HFFc6 (cell line): Measurements from ENCODE around the gene ENDOV. TPM values are rescaled to one million over a fixed set of nuclear protein-coding genes. Genes with fewer than 3 reads are reported as not detected.

Experiments used
- DNase-seq: peaks from one replicate; pipeline ENCODE4 v3.0.0-alpha.2; 2018
- H3K27ac Mint-ChIP-seq: 2 replicates; pipeline ENCODE4 v1.8.0; 2020; ENCODE audit warnings: mild to moderate bottlenecking, mixed read lengths
- H3K27me3 Mint-ChIP-seq: 2 replicates; pipeline ENCODE4 v1.8.0; 2021; ENCODE audit warnings: mild to moderate bottlenecking, moderate library complexity, mixed read lengths; ENCODE audit not compliant: insufficient read depth
- H3K36me3 Mint-ChIP-seq: 2 replicates; pipeline ENCODE4 v1.8.0; 2021; ENCODE audit warnings: low read depth, mixed read lengths
- H3K4me1 Mint-ChIP-seq: 2 replicates; pipeline ENCODE4 v1.8.0; 2020; ENCODE audit warnings: low read depth, mixed read lengths
- H3K4me3 Mint-ChIP-seq: 2 replicates; pipeline ENCODE4 v1.8.0; 2020; ENCODE audit warnings: mild to moderate bottlenecking, moderate library complexity, mixed read lengths
- H3K9me3 Mint-ChIP-seq: 2 replicates; pipeline ENCODE4 v1.8.0; 2020; ENCODE audit warnings: mild to moderate bottlenecking, mixed read lengths
- total RNA-seq, 6 experiments: library from RNA; stranded (reverse); fragmentation: NEBNext Ultra II Directional; extraction: Animal tissue kit (Norgen Biotek cat#: 25700); gene quantifications; 2 replicates in 1 of 6; 3 replicates in 5 of 6; pipeline ENCODE4 v1.2.3, GENCODE V29; 2021
- TF ChIP-seq, protein P1 (sequence below): fragments of 200-600 bp; sonication (generic); IDR thresholded peaks from 2 replicates; pipeline ENCODE4 v1.5.0; 2021; ENCODE audit warnings: antibody characterized with exemption, mild to moderate bottlenecking

Gene ENDOV
- total RNA-seq, 6 experiments from 2014 or later, result 11.7 to 17.3 (median 13.7) TPM

GRCh38 chr17:80458016-80458415 lies 43.0 kb downstream of the ENDOV start:
- peaks cover 28% of the 10 kb centered on the region for H3K27me3 Mint-ChIP-seq
- H3K4me3 Mint-ChIP-seq, result no peak overlapping the region
- TF ChIP-seq, protein P1, sequence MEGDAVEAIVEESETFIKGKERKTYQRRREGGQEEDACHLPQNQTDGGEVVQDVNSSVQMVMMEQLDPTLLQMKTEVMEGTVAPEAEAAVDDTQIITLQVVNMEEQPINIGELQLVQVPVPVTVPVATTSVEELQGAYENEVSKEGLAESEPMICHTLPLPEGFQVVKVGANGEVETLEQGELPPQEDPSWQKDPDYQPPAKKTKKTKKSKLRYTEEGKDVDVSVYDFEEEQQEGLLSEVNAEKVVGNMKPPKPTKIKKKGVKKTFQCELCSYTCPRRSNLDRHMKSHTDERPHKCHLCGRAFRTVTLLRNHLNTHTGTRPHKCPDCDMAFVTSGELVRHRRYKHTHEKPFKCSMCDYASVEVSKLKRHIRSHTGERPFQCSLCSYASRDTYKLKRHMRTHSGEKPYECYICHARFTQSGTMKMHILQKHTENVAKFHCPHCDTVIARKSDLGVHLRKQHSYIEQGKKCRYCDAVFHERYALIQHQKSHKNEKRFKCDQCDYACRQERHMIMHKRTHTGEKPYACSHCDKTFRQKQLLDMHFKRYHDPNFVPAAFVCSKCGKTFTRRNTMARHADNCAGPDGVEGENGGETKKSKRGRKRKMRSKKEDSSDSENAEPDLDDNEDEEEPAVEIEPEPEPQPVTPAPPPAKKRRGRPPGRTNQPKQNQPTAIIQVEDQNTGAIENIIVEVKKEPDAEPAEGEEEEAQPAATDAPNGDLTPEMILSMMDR, result no peak
- no peaks in the 10 kb centered on the region; the same call in 1 of the 2 replicates for H3K36me3 Mint-ChIP-seq
- H3K4me1 Mint-ChIP-seq, result peaks cover 31% of the 10 kb centered on the region
- no peak for DNase-seq
- no peaks in the 10 kb centered on the region for H3K9me3 Mint-ChIP-seq
- H3K27ac Mint-ChIP-seq, result no peak overlapping the region

DNA sequence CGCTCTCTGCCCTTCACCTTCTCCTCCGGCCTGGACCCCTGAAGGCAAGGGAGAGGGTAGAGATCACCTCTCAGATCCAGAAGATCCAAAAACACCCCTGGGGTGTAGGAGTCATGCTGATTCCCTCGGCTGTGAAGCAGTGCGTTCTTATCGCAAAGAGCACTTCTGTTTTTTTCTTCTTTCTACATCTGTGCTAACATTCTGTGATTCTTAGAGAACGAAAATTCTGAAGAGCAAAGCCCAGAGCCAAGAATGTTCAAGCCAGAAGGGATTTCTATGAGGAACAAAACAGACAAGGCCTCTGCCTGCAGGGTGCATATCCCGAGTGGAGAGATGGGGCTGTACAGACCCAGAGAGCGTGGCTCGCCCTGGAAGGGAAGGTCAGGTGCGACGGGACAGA lies 44.3 kb downstream of the ENDOV start:
- no peak for DNase-seq
- no peaks in the 10 kb centered on the region for H3K9me3 Mint-ChIP-seq
- H3K4me3 Mint-ChIP-seq, result no peak overlapping the region
- H3K4me1 Mint-ChIP-seq, result peaks cover 19% of the 10 kb centered on the region
- peaks cover 28% of the 10 kb centered on the region for H3K27me3 Mint-ChIP-seq
- H3K27ac Mint-ChIP-seq, result no peak overlapping the region
- TF ChIP-seq, protein P1, result no peak
- H3K36me3 Mint-ChIP-seq, result no peaks in the 10 kb centered on the region

- Mint-ChIP-seq H3K27me3 (peaks cover 38% of the 10 kb centered on the region), H3K9me3 (no peaks in the 10 kb centered on the region), H3K27ac (no peak overlapping the region), H3K36me3 (no peaks in the 10 kb centered on the region), H3K4me1 (peaks cover 13% of the 10 kb centered on the region), H3K4me3 (no peak overlapping the region)
- TF ChIP-seq, protein P1, result no peak
- no peak for DNase-seq
These were observed 45.5 kb downstream of the ENDOV start for GRCh38 chr17:80460429-80460834.

DNA sequence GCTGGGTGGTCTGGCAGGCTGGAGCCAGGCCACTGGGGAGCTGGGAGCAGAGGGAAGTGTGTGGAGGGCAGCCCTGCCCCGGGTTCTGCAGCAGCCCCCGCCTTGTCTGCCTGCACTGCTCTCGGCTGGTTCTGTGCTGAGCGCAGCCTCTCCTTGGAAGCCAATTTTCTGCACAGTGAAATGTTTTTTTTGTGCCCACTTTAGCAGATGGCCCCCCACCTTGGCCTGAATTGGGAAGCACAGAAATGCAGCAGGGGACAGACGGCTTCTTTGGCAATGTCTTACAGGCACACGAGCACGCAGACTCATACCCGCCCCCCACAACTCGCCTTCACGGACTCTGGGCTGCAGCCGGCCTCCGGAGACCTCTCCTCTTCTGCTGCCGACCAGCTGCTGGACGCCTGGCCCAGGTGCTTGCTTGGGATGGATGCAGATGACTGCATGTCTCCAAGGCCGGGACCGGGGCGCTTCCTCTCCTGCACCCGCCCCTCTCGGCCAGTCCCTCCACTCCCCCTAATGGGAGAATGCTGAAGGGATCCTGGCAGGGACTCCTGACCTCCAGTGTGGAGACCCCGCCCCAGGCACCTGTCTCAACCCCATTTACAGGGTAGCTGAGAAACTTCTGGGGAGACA lies 46.7 kb downstream of the ENDOV start:
- H3K27ac Mint-ChIP-seq, result no peak overlapping the region
- no peak for DNase-seq
- H3K4me3 Mint-ChIP-seq, result no peak overlapping the region
- H3K4me1 Mint-ChIP-seq, result peaks cover 7% of the 10 kb centered on the region; the same call in 1 of the 2 replicates
- H3K27me3 Mint-ChIP-seq, result peaks cover 48% of the 10 kb centered on the region
- H3K9me3 Mint-ChIP-seq, result no peaks in the 10 kb centered on the region
- no peaks in the 10 kb centered on the region for H3K36me3 Mint-ChIP-seq
- TF ChIP-seq, protein P1, result no peak

DNA sequence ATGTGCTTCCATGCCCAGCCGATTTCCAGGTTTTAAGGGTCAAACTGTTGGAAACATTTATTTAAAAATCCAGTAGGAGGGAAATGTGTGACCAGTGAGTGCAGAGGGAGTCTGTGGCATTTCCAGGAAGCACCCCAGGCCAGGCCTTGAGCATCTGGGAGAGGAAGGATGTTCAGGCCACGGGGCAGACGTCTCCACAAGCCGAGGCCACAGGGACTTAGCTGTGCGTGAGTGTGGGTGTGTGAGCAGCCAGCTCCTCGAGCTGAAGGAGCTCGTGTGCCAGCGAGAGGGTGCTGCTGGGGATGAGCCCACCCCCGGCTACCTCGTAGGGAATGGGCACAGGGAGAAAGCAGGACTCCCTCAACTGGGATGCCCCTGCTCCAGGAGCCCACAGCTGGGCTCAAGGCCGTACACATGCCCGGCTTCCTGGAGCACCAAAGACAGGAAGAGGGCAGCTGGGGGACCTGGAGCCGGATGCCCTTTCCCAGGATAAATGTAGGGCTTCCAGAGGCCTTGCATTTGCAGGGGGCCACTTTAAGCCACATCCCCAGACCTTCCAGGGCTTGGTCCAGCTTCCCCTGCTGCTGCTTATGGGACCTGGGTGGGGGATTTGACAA lies 48.9 kb downstream of the ENDOV start:
- peaks cover 7% of the 10 kb centered on the region; the same call in 1 of the 2 replicates for H3K4me1 Mint-ChIP-seq
- H3K36me3 Mint-ChIP-seq, result no peaks in the 10 kb centered on the region
- no peaks in the 10 kb centered on the region for H3K9me3 Mint-ChIP-seq
- H3K27ac Mint-ChIP-seq, result no peak overlapping the region
- peaks cover 64% of the 10 kb centered on the region for H3K27me3 Mint-ChIP-seq
- TF ChIP-seq, protein P1, result no peak
- no peak for DNase-seq
- no peak overlapping the region for H3K4me3 Mint-ChIP-seq
